DOHH2 (cell line): Measurements from ENCODE around the gene ORC3.
"Not testable (repeated sequence)": the region's sequence is repeated elsewhere in the genome, so short reads cannot be mapped to it uniquely, and the experiment has no call there.

Experiments
- H3F3A ChIP-seq: fragments of 200-600 bp; sonication (generic), shearing (Covaris generic); 2 replicates; pipeline ENCODE4 v1.6.0; 2016; ENCODE audit warnings: antibody characterized with exemption, mild to moderate bottlenecking; ENCODE audit not compliant: control insufficient read depth, insufficient read depth
- H3K27ac ChIP-seq: fragments of 200-600 bp; sonication (generic); 2 replicates; pipeline ENCODE4 v1.5.1; 2014; ENCODE audit warnings: low read depth, mild to moderate bottlenecking, low read length, moderate library complexity
- H3K27me3 ChIP-seq: fragments of 200-600 bp; sonication (generic); 2 replicates; pipeline ENCODE4 v1.6.1; 2014; ENCODE audit warnings: mild to moderate bottlenecking, low read length, mixed read lengths; ENCODE audit not compliant: control insufficient read depth
- H3K36me3 ChIP-seq: fragments of 200-600 bp; sonication (generic); 2 replicates; pipeline ENCODE4 v1.6.1; 2014; ENCODE audit warnings: mild to moderate bottlenecking, low read length, moderate library complexity, mixed read lengths; ENCODE audit not compliant: control insufficient read depth
- H3K4me1 ChIP-seq: fragments of 200-600 bp; sonication (generic); 2 replicates; pipeline ENCODE4 v1.6.1; 2014; ENCODE audit warnings: mild to moderate bottlenecking, low read length, mixed read lengths; ENCODE audit not compliant: control insufficient read depth
- H3K4me2 ChIP-seq: fragments of 200-600 bp; sonication (generic); 2 replicates; pipeline ENCODE4 v1.6.0; 2014; ENCODE audit warnings: mild to moderate bottlenecking, low read length, moderate library complexity
- H3K4me3 ChIP-seq: fragments of 200-600 bp; sonication (generic); 2 replicates; pipeline ENCODE4 v1.5.1; 2014; ENCODE audit warnings: mild to moderate bottlenecking, low read length, mixed read lengths
- H3K79me2 ChIP-seq: fragments of 200-600 bp; sonication (generic); 2 replicates; pipeline ENCODE4 v1.6.1; 2014; ENCODE audit warnings: mild to moderate bottlenecking, low read length, mixed read lengths; ENCODE audit not compliant: control insufficient read depth
- H3K9me2 ChIP-seq: fragments of 200-600 bp; sonication (generic); replicated peaks from 2 replicates; pipeline ENCODE4 v1.6.1; 2014; ENCODE audit warnings: mild to moderate bottlenecking, low read length, mixed read lengths; ENCODE audit not compliant: control insufficient read depth
- H3K9me3 ChIP-seq: fragments of 200-600 bp; sonication (generic); 2 replicates; pipeline ENCODE4 v1.6.1; 2014; ENCODE audit warnings: antibody characterized with exemption, low read length, mixed read lengths; ENCODE audit not compliant: control insufficient read depth, insufficient read depth
- H4K20me1 ChIP-seq: fragments of 200-600 bp; sonication (generic); 2 replicates; pipeline ENCODE4 v1.6.0; 2014; ENCODE audit warnings: low read depth, mild to moderate bottlenecking, antibody characterized with exemption, low read length, moderate library complexity; ENCODE audit not compliant: control insufficient read depth, insufficient read depth
- EZH2phosphoT487 ChIP-seq: fragments of 200-600 bp; sonication (generic); IDR thresholded peaks from 2 replicates; pipeline ENCODE4 v1.6.1; 2017; ENCODE audit warnings: borderline replicate concordance, mild to moderate bottlenecking, antibody characterized with exemption, low read length, moderate library complexity, mixed read lengths
- TF ChIP-seq, protein P1 (sequence below): fragments of 200-600 bp; sonication (generic); IDR thresholded peaks from one replicate; pipeline ENCODE4 v1.5.1; 2014; ENCODE audit warnings: antibody characterized with exemption, mild to moderate bottlenecking, low read depth, low read length; ENCODE audit not compliant: poor library complexity, severe bottlenecking

ORC3 gene

GRCh38 chr6:87683890-87684289 lies 94.0 kb downstream of the ORC3 start:
- TF ChIP-seq EZH2phosphoT487 = no peak
- TF ChIP-seq, protein P1, sequence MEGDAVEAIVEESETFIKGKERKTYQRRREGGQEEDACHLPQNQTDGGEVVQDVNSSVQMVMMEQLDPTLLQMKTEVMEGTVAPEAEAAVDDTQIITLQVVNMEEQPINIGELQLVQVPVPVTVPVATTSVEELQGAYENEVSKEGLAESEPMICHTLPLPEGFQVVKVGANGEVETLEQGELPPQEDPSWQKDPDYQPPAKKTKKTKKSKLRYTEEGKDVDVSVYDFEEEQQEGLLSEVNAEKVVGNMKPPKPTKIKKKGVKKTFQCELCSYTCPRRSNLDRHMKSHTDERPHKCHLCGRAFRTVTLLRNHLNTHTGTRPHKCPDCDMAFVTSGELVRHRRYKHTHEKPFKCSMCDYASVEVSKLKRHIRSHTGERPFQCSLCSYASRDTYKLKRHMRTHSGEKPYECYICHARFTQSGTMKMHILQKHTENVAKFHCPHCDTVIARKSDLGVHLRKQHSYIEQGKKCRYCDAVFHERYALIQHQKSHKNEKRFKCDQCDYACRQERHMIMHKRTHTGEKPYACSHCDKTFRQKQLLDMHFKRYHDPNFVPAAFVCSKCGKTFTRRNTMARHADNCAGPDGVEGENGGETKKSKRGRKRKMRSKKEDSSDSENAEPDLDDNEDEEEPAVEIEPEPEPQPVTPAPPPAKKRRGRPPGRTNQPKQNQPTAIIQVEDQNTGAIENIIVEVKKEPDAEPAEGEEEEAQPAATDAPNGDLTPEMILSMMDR = no peak
- H3F3A ChIP-seq = peaks cover 23% of the 10 kb centered on the region
- H3K79me2 ChIP-seq = peaks cover 100% of the 10 kb centered on the region
- H3K9me3 ChIP-seq = no peaks in the 10 kb centered on the region
- no peaks in the 10 kb centered on the region for H3K27me3 ChIP-seq
- H4K20me1 ChIP-seq = peaks cover 48% of the 10 kb centered on the region
- no peak overlapping the region for H3K4me2 ChIP-seq
- no peak overlapping the region for H3K4me3 ChIP-seq
- H3K4me1 ChIP-seq = peaks cover 43% of the 10 kb centered on the region
- H3K27ac ChIP-seq = no peak overlapping the region
- H3K36me3 ChIP-seq = peaks cover 96% of the 10 kb centered on the region
- H3K9me2 ChIP-seq = no peaks in the 10 kb centered on the region

GRCh38 chr6:87684895-87685654 lies 95.1 kb downstream of the ORC3 start:
- H3K27me3 ChIP-seq = no peaks in the 10 kb centered on the region
- H3K27ac ChIP-seq = no peak overlapping the region
- peaks cover 54% of the 10 kb centered on the region for H3K4me1 ChIP-seq
- peaks cover 96% of the 10 kb centered on the region for H3K36me3 ChIP-seq
- peaks cover 51% of the 10 kb centered on the region for H4K20me1 ChIP-seq
- no peaks in the 10 kb centered on the region for H3K9me2 ChIP-seq
- H3K9me3 ChIP-seq = no peaks in the 10 kb centered on the region
- no peak overlapping the region for H3K4me2 ChIP-seq
- no peak for TF ChIP-seq EZH2phosphoT487
- TF ChIP-seq, protein P1 = no peak
- no peak overlapping the region for H3K4me3 ChIP-seq
- H3F3A ChIP-seq = peaks cover 16% of the 10 kb centered on the region
- H3K79me2 ChIP-seq = peaks cover 100% of the 10 kb centered on the region

GRCh38 chr6:87686636-87687205 lies 96.8 kb downstream of the ORC3 start:
- Histone ChIP-seq H3K79me2 (peaks cover 100% of the 10 kb centered on the region), H3F3A (peaks cover 11% of the 10 kb centered on the region), H3K4me2 (peak overlapping the region; percentile 8; the same call in 1 of the 2 replicates), H3K36me3 (peaks cover 95% of the 10 kb centered on the region), H3K4me1 (peaks cover 66% of the 10 kb centered on the region), H4K20me1 (peaks cover 59% of the 10 kb centered on the region)
- not testable (repeated sequence) for H3K9me3 ChIP-seq, H3K27me3 ChIP-seq, H3K4me3 ChIP-seq, H3K27ac ChIP-seq, H3K9me2 ChIP-seq

DNA sequence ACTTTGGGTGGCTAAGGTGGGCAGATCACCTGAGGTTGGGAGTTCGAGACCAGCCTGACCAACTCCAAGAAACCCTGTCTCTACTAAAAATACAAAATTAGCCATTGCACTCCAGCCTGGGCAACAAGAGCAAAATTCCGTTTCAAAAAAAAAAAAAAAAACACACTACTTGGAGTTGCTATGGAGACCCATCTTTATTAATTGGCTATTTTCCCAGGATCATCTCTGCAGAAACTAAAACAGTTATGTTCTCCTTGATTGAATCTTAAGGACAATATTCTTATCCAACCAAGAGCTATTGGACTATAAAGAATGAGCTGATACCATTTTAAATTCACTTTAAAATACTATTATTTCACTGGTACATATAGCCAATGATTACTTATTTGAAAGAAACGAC lies 97.4 kb downstream of the ORC3 start:
- H3K9me3 ChIP-seq = no peaks in the 10 kb centered on the region
- H3K4me1 ChIP-seq = peaks cover 72% of the 10 kb centered on the region
- H3K79me2 ChIP-seq = peaks cover 100% of the 10 kb centered on the region
- H3K27ac ChIP-seq = no peak overlapping the region
- H3K9me2 ChIP-seq = no peaks in the 10 kb centered on the region
- TF ChIP-seq, protein P1 = no peak
- no peak for TF ChIP-seq EZH2phosphoT487
- no peak overlapping the region for H3K4me3 ChIP-seq
- H3K4me2 ChIP-seq = peak overlapping the region; percentile 8; the same call in 1 of the 2 replicates
- H3K36me3 ChIP-seq = peaks cover 95% of the 10 kb centered on the region
- H4K20me1 ChIP-seq = peaks cover 59% of the 10 kb centered on the region
- H3F3A ChIP-seq = peaks cover 6% of the 10 kb centered on the region
- H3K27me3 ChIP-seq = no peaks in the 10 kb centered on the region

DNA sequence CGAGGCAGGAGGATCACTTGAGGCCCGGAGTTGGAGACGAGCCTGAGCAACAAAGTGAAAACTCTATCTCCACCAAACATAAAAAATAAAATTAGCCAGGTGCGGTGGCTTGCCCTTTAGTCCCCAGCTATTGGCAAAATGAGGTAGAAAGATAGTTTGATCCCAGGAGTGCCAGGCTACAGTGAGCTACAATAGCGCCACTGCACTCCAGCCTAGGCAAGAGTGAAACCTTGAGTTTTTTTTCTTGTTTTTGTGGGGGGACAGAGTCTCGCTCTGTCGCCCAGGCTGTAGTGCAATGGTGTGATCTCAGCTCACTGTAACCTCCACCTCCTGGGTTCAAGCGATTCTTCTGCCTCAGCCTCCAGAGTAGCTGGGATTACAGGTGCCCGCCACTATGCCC lies 98.0 kb downstream of the ORC3 start:
- not testable (repeated sequence) for H3K27me3 ChIP-seq, H3K9me2 ChIP-seq, H3K4me3 ChIP-seq, H3F3A ChIP-seq, H3K27ac ChIP-seq, H3K4me2 ChIP-seq, H3K9me3 ChIP-seq
- peaks cover 78% of the 10 kb centered on the region for H3K4me1 ChIP-seq
- peaks cover 58% of the 10 kb centered on the region for H4K20me1 ChIP-seq
- peaks cover 100% of the 10 kb centered on the region for H3K79me2 ChIP-seq
- H3K36me3 ChIP-seq = peaks cover 95% of the 10 kb centered on the region
